Hematopoietic multipotent progenitor cell treated with erythropoietin and hydrocortisone succinate and interleukin-3 and kit ligand, for 6 days (in vitro differentiated cells): Measurements from ENCODE around the gene SOD1.
"Not testable (repeated sequence)": the region's sequence is repeated elsewhere in the genome, so short reads cannot be mapped to it uniquely, and the experiment has no call there.

Experiments used
- DNase-seq: peaks from one replicate; pipeline ENCODE4 v3.0.0-alpha.2; 2015

Gene SOD1

DNA sequence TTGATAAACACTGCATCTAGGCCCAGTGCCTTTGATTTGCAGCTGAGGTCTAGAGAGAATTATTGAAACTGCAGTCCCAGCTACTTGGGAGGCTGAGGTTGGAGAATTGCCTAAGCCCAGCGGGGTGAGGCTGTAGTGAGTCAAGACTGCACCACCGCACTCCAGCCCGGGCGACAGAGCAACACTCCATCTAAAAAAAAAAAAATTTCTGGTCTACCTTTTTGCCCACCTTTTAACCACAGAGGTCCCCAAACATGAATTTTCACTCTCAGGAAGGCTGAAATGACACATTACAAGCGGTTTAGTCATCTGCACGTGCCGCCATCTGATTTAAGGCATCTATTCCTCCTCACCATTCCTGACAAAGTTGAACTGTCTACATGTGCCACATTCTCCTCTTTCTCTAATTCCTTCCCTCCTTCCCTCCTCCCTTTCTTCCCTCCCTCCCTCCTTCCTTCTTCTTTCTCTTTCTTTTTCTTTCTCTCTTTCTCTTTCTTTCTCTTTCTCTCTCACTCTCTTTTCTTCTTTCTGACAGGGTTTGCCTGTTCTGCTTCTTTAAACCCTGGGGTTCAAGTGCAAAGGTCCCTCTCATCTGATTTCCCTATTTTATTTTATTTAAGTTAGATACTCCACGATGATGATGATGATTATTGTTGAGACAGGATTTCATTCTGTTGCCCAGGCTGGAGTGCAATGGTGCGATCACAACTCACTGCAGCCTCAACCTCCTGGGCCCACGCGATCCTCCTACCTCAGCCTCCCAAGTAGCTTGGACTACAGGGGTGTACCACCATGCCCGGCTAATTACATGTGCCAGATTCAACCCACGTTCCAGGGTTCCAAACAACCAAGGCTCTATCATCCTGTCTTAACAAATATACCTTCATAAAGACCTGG is 3.0 kb upstream of the SOD1 start:
- DNase-seq, result no peak

DNA sequence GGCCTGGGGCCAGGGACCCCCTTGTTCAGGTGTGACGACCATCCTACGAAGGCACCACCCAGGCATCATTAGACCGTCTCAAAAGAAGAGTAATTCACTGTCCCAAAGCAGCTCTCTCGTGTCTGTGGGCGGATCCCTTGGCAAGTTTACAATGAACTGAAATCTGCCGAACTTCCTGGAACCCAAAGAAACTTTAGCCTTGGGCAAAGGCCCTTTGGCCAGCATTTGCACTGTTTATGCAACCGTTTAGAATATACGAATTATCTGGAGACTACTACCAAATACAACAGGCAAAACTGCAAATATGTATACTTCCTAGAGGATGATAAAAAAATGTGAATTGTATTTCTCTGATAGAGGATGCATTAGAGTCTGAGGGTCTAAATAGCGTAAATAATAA is 1.4 kb upstream of the SOD1 start:
- no peak for DNase-seq

DNA sequence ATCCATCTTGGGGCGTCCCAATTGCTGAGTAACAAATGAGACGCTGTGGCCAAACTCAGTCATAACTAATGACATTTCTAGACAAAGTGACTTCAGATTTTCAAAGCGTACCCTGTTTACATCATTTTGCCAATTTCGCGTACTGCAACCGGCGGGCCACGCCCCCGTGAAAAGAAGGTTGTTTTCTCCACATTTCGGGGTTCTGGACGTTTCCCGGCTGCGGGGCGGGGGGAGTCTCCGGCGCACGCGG is 282 bp upstream of the SOD1 start:
- no peak for DNase-seq

DNA sequence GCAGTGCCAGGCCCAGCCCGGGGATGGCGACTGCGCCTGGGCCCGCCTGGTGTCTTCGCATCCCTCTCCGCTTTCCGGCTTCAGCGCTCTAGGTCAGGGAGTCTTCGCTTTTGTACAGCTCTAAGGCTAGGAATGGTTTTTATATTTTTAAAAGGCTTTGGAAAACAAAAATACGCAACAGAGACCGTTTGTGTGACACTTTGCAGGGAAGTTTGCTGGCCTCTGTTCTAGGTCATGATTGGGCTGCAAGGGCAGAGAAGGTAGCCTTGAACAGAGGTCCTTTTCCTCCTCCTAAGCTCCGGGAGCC is 719 bp downstream of the SOD1 start:
- DNase-seq, result no peak

DNA sequence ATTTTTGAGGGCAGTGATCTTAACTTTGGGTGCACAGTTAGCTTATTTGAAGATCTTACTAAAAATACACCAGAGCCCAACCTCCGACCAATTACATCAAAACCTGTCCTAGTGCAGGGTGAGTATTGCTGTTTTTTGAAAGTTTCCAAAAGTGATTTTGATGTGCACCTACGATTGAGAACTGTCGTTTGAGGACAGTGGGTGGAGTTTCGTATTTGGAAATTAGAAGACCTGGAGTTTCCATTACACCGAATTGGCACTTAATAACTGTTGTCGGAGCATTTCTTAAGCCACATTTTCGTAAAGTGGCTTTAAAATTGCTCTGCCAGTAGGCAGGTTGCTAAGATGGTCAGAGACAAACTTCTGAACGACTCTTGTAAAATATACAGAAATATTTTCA is 1.1 kb downstream of the SOD1 start:
- peak; percentile 40 for DNase-seq

DNA sequence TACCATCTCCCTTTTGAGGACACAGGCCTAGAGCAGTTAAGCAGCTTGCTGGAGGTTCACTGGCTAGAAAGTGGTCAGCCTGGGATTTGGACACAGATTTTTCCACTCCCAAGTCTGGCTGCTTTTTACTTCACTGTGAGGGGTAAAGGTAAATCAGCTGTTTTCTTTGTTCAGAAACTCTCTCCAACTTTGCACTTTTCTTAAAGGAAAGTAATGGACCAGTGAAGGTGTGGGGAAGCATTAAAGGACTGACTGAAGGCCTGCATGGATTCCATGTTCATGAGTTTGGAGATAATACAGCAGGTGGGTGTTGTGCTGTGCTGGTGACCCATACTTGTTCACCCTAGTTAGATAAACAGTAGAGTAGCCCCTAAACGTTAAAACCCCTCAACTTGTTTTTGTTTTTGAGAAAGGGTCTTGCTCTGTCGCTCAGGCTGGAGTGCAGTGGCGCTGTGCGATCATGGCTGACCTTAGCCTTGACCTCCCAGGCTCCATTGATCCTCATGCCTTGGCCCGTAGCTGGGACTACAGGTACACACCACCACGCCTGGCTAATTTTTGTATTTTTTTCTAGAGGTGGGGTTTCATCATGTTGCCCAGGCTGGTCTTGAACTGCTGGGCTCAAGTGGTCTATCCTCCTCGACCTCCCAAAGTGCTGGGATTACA is 4.2 kb downstream of the SOD1 start:
- DNase-seq, result peak; percentile 33

DNA sequence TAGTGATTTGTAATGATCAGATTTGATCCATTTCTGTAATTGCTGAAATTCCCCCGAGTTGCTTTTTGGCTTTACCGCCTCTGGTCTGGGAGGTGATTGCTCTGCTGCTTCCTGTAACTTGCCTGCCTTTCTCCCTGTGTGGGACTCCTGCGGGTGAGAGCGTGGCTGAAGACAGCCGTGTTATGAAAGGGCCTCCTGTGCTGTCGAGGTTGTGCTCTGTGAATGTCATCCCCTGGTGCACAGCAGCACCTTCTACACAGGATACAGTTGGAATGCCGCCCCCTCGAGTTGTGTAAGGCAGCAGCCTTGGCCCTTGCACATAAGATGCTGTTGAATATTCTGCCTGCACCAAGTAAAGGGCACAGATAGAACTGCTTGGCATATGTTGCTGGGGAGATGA is 5.9 kb downstream of the SOD1 start:
- DNase-seq, result peak; percentile 21

DNA sequence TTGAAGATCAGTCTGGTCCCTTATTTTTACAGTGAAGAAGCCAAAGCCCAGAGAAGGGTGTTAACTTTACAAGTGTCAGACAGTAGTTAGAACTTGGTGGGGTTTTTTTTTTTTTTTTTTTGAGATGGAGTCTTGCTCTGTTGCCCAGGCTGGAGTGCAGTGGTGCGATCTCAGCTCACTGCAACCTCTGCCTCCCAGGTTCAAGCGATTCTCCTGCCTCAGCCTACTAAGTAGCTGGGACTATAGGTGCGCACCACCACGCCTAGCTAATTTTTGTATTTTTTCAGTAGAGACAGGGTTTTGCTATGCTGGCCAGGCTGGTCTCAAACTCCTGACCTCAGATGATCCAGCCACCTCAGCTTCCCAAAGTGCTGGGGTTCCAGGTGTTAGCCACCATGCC is 6.4 kb downstream of the SOD1 start:
- DNase-seq, result not testable (repeated sequence)

DNA sequence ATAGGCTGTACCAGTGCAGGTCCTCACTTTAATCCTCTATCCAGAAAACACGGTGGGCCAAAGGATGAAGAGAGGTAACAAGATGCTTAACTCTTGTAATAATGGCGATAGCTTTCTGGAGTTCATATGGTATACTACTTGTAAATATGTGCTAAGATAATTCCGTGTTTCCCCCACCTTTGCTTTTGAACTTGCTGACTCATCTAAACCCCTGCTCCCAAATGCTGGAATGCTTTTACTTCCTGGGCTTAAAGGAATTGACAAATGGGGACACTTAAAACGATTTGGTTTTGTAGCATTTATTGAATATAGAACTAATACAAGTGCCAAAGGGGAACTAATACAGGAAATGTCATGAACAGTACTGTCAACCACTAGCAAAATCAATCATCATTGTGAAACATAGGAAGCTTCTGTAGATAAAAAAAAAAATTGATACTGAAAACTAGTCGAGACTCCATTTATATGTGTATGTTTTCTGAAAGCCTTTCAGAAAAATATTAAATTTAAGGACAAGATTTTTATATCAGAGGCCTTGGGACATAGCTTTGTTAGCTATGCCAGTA is 7.0 kb downstream of the SOD1 start:
- no peak for DNase-seq

DNA sequence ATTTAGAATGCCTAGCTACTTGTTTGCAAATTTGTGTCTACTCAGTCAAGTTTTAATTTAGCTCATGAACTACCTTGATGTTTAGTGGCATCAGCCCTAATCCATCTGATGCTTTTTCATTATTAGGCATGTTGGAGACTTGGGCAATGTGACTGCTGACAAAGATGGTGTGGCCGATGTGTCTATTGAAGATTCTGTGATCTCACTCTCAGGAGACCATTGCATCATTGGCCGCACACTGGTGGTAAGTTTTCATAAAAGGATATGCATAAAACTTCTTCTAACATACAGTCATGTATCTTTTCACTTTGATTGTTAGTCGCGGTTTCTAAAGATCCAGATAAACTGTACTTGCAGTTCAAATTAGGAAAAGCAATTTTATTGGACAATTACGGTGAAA is 7.6 kb downstream of the SOD1 start:
- DNase-seq, result no peak

DNA sequence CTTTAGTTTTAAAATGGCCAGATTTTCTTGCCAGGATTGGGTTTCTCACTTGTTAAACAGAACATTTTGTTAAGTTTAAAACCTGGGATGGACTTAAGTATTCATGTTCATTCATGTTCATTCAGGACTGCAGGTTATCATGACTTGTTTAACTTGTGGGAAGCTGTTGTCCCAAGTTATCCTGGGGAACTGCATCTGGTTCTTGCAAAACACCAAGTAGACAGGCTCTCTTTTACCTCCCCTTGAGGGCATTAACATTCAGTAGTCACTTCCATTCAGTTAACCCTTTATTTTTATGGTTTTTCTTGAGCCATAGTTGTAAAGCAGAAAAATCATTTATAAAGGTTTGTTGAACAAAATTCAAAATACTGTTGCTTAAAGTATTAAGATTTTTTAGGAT is 8.1 kb downstream of the SOD1 start:
- DNase-seq, result no peak

DNA sequence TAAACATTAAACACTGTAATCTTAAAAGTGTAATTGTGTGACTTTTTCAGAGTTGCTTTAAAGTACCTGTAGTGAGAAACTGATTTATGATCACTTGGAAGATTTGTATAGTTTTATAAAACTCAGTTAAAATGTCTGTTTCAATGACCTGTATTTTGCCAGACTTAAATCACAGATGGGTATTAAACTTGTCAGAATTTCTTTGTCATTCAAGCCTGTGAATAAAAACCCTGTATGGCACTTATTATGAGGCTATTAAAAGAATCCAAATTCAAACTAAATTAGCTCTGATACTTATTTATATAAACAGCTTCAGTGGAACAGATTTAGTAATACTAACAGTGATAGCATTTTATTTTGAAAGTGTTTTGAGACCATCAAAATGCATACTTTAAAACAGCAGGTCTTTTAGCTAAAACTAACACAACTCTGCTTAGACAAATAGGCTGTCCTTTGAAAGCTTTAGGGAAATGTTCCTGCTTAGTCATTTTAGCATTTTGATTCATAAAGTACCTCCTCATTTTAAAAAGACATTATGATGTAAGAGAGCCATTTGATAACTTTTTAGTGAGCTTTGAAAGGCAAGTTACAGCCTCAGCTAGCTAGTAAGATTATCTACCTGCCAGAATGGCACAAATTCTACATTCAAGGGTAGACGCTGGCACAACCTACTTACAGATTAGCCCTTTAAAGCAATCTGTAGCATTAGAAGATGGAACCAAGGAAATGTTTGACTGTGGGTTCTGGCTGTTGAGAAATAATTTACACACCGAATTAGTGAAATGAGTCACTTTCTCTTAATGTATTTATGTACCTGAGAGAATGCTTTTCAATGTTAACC is 9.4 kb downstream of the SOD1 start:
- no peak for DNase-seq

DNA sequence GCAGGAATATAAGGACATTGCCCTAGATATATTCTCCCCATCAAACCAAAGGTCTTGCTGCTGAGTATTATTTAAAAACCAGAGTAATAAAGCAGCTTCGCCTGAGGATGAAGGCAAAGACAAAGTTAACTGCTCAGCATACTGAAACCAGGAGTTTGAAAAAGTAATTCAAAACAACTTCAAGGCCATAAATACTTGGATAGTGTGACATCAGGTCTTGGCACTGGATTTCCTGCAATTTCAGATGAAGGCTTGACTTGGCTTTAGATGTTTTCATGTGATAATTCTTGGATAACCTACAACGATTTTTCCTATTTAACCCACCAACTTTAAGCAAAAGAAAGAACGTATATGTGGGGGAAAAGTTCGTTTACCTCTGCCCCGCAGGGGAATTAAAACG is 10.6 kb downstream of the SOD1 start:
- no peak for DNase-seq

DNA sequence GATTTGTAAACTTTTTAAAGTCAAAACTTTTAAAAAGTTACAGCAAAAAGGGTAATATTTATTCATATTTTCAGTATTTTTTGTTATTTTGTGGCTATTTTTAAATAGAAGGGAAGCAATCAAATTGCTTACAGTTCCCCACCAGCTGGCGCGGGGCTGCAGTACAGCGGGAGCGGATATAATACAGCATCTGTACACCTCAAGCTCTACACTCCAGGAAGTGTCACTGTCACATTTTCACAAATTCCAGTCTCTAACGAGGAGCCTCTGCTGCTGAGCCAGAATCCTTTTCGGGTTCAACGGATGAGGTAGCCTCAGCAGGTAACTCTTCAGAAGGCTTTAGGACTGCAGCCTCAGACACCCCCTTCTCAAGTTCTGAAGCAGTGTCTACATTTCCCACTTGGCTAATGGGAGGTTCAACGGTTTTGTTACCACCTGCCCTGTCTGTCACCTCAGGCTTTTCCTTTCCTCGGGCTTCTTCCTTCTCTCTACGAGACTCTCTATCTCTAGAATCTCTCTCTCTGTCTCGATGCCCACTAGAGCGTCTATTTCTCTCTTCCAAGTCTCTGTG is 11.7 kb downstream of the SOD1 start:
- DNase-seq, result no peak

DNA sequence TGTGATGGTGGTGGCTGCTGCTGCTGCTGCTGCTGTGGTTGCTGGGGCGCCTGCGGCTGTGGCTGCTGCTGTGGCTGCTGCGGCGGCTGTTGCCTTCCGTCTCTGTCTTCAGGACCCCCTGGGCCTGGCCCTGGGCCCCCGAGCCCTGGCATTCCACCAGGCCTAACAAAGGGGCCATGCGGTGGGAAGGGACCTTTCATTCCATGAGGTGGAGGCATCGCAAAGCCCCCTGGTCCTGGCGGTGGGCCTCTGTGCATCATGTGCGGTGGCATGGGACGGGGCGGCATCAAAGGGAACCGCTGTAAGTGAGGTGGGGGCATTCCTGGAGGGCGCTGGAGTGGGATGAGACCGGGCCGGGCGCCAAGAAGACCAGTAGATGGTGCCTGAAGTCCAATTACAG is 12.4 kb downstream of the SOD1 start:
- DNase-seq, result no peak

DNA sequence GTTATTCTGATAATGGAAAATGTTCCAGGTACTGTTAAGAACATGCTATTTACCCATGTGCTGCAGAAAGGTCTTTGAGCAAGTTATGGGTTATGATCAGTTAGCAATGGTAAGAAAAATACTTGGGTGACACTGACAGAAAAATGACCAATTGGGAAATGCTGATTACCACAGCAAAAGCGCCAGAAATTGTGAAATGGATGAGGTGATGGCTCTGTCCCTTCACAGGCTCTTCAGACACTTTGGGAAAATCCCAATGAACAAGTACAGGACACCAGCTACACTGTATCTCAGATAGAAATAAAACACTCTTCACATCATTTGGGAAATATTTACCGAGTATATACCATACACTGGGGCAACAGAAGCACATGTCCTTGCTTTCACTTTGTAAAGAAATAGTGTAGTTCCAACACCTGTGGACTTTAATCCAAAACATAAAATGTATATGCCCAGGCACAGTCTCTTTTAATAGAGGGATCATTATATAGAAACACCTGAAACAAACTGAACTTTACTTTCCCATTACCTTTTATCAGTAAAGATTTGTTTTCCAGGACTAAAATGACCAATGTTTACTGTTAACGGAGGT is 13.9 kb downstream of the SOD1 start:
- no peak for DNase-seq

DNA sequence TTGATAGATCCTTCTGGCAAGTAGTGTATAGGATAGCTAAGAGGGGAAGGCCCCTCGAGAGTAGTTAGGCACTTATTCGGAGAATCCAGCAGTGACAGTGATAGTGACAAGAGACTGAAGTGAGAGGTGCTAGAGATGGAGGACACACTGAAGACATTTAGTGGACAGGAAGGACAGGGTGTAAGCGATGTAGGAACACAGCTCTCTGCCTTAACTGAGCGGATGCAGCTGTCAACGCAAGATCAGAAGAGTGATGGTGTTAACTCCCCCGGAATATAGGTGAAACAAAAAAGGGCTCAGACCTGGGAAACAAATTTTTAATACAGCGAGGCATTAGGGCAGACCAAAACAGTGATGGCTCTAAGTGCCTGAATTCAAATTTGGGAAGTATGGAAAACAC is 15.8 kb downstream of the SOD1 start:
- DNase-seq, result no peak

DNA sequence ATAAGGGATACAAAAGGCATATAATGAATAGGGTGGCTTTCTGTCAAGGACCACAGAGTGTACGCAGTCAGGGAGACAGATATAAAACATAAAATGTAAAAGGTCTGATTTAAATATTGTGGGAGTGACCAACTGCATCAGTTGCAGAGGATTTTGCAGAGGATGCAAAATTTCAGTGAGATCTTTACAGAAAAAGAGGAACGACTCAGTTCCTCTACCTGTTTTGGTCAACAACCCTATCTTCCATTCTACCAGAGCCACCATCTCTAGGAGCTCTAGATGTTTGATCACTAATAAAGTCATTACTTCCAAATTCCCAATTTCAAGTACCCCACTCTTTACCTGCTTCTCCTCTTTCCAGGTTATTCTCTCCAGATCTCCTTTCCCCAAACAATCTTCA is 16.5 kb downstream of the SOD1 start:
- DNase-seq, result no peak

DNA sequence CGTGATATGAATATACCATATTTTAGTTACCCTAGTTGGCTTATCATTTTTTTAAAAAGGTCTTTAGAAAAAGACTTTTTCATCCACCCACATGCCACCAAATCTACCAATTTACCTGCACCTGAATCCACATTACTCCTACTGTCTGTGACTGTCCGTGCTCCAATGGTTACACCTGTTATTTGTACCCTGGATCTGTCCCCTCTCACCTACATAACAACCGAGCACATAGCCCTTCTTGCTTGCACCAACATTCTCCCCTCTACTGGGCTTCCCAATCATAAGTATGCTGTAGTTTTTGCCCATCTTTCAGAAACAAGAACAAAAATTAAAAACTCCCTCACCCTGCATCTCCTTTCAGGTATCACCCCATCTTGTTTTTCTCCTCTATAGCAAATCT is 17.6 kb downstream of the SOD1 start:
- no peak for DNase-seq

DNA sequence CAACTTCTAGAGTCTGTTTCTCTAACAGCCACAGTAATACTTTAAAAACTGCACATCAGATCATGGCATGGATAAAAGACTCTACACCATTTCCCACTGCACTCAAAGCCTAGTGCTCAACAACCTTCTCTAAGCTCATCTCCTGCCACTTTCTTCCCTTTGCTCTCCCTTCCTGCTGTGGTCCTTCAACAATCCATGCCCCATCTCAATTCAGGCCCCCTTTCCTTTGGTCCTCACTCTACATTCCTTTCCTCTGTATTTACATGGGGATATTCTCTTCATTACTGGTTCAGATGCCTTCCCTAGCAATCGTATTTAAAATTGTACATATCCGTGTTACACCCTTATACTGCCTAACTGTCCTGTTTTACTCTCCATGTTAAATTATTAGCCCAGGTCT is 19.0 kb downstream of the SOD1 start:
- no peak for DNase-seq

DNA sequence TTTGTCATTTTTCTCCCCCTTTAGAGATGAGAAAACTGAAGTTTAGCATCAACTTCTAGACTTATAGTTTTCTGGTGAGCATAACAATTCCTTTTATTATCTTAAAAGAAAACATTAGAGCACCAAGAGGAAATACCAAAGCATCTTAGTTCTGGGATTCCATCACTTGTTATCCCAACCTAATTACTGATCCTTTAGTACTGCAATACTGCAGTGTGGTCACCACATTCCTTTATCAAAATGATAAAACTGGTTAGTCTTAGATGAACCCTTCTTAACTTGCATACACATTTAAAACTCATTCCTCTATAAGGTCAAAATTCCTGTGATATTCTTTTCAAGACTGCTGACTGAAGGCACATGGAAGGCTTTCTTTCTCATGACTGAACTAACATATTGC is 23.1 kb downstream of the SOD1 start:
- DNase-seq, result no peak

DNA sequence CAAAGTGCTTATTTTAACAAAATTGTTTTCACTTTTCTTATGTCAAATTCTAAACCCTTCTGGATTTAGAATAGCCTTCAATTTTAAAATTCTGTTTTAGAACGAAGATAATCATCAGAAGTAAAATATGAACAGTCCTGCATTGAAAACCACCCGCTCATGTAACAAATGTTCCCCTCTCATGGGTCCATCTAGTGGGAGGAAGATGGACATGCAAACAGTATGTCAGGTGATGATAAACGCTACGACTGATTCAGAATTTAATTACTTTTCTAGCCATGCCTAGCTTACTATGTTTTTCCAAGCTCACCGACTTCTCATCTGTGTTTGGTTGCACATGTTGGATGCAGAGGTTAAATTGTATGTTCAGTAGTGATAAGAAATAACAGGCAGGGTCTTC is 23.5 kb downstream of the SOD1 start:
- DNase-seq, result peak; percentile 17

DNA sequence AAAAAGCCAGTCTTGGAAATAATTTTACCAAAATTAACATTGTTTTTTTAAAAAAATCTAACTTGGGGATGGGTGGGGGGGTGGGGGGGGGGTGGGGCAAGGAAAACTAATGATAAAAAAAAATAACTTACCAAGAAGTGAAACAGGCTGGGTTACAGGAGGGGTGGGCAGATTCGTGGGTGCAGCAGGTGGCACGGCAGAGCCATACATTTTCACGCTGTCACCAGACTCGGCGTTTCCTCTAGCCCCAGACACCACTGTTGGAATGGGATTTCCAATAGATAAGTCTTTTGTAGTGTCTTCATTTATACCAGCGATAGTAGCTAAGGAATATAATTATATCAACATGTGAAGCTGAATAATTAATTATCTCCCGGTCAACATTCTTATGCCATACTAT is 25.4 kb downstream of the SOD1 start:
- DNase-seq, result no peak
